Measurements from ENCODE around the gene SPATA20. TPM values are rescaled to one million over a fixed set of nuclear protein-coding genes. Genes with fewer than 3 reads are reported as not detected.

SPATA20 gene
- total RNA-seq, 1 donor from 2014 or later, result 22.8 TPM

DNA sequence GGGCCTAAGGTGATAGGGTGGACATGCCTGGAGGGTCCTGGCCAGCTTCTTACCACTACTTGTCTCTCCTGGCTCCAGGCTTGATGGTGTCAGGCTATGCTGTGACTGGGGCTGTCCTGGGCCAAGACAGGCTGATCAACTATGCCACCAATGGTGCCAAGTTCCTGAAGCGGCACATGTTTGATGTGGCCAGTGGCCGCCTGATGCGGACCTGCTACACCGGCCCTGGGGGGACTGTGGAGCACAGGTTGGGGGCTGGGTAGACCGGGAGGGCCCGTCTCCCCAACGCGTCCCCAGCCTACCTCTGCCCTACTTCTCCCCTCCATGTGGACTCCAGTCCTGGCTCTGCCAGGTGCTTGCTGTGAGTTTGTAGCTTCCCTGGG lies 4.5 kb downstream of the SPATA20 start:
- H2AFZ ChIP-seq (replicated peaks), result no peak overlapping the region
- H3K36me3 ChIP-seq, result no peaks in the 10 kb centered on the region
- no peak overlapping the region for H3K27ac Mint-ChIP-seq
- H3K9ac ChIP-seq, result no peak overlapping the region
- H3K9me3 ChIP-seq (ENCODE audit: low read depth), result no peaks in the 10 kb centered on the region
- no peak overlapping the region for H3K4me3 ChIP-seq
- H3K4me1 Mint-ChIP-seq, result peaks cover 7% of the 10 kb centered on the region
- H4K20me1 ChIP-seq (ENCODE audit: low read depth), result peaks cover 4% of the 10 kb centered on the region
- no peak overlapping the region for H3K4me2 ChIP-seq
- no peak overlapping the region for H3K27ac ChIP-seq
- no peak overlapping the region for H3K4me3 Mint-ChIP-seq
- H3K79me2 ChIP-seq (ENCODE audit: low read depth), result no peaks in the 10 kb centered on the region
- H3K9me3 Mint-ChIP-seq, result no peaks in the 10 kb centered on the region
- DNase-seq (ENCODE audit: low spot score), result no peak
- peaks cover 3% of the 10 kb centered on the region for H3K27me3 ChIP-seq
- H3K4me1 ChIP-seq, result peaks cover 8% of the 10 kb centered on the region
- no peak for TF ChIP-seq EZH2 (IDR thresholded peaks at IDR 0.05)
- TF ChIP-seq CTCF (IDR thresholded peaks at IDR 0.05), result no peak
- no peak for TF ChIP-seq EZH2phosphoT487 (IDR thresholded peaks at IDR 0.05)
- peaks cover 7% of the 10 kb centered on the region for H3K27me3 Mint-ChIP-seq (ENCODE audit: insufficient read depth, low read depth)
- no peaks in the 10 kb centered on the region for H3F3A ChIP-seq (ENCODE audit: low read depth)
- peaks cover 2% of the 10 kb centered on the region for H3K36me3 Mint-ChIP-seq

GRCh38 chr17:50551884-50552283 lies 4.9 kb downstream of the SPATA20 start:
- Histone ChIP-seq H3K9ac (no peak overlapping the region), H3K4me3 (no peak overlapping the region), H3F3A (ENCODE audit: low read depth) (no peaks in the 10 kb centered on the region), H4K20me1 (ENCODE audit: low read depth) (peaks cover 8% of the 10 kb centered on the region), H3K27ac (no peak overlapping the region), H3K9me3 (ENCODE audit: low read depth) (no peaks in the 10 kb centered on the region), H3K27me3 (peaks cover 7% of the 10 kb centered on the region), H3K79me2 (ENCODE audit: low read depth) (no peaks in the 10 kb centered on the region), H3K4me1 (peaks cover 8% of the 10 kb centered on the region), H3K36me3 (no peaks in the 10 kb centered on the region), H2AFZ (replicated peaks) (no peak overlapping the region), H3K4me2 (no peak overlapping the region)
- H3K27me3 Mint-ChIP-seq (ENCODE audit: insufficient read depth, low read depth), result peaks cover 8% of the 10 kb centered on the region
- TF ChIP-seq EZH2phosphoT487 (IDR thresholded peaks at IDR 0.05) (no peak), EZH2 (IDR thresholded peaks at IDR 0.05) (no peak), CTCF (IDR thresholded peaks at IDR 0.05) (no peak)
- no peaks in the 10 kb centered on the region for H3K9me3 Mint-ChIP-seq
- H3K4me1 Mint-ChIP-seq, result peaks cover 8% of the 10 kb centered on the region
- H3K36me3 Mint-ChIP-seq, result peaks cover 2% of the 10 kb centered on the region
- H3K4me3 Mint-ChIP-seq, result no peak overlapping the region
- no peak overlapping the region for H3K27ac Mint-ChIP-seq
- DNase-seq (ENCODE audit: low spot score), result no peak

GRCh38 chr17:50554201-50554600 lies 7.2 kb downstream of the SPATA20 start:
- peaks cover 24% of the 10 kb centered on the region for H3K4me1 Mint-ChIP-seq
- DNase-seq (ENCODE audit: low spot score), result no peak
- Histone ChIP-seq H3K4me2 (no peak overlapping the region), H3K4me3 (no peak overlapping the region), H3K27me3 (peaks cover 30% of the 10 kb centered on the region), H2AFZ (replicated peaks) (no peak overlapping the region), H3K27ac (no peak overlapping the region), H4K20me1 (ENCODE audit: low read depth) (peaks cover 15% of the 10 kb centered on the region), H3K79me2 (ENCODE audit: low read depth) (no peaks in the 10 kb centered on the region), H3K4me1 (peaks cover 19% of the 10 kb centered on the region), H3F3A (ENCODE audit: low read depth) (peaks cover 19% of the 10 kb centered on the region), H3K9ac (no peak overlapping the region), H3K36me3 (no peaks in the 10 kb centered on the region), H3K9me3 (ENCODE audit: low read depth) (no peaks in the 10 kb centered on the region)
- peaks cover 2% of the 10 kb centered on the region for H3K36me3 Mint-ChIP-seq
- no peak overlapping the region for H3K4me3 Mint-ChIP-seq
- no peaks in the 10 kb centered on the region for H3K9me3 Mint-ChIP-seq
- no peak for TF ChIP-seq EZH2 (IDR thresholded peaks at IDR 0.05)
- no peak for TF ChIP-seq CTCF (IDR thresholded peaks at IDR 0.05)
- no peak for TF ChIP-seq EZH2phosphoT487 (IDR thresholded peaks at IDR 0.05)
- peak overlapping the region; percentile 65 for H3K27ac Mint-ChIP-seq
- peaks cover 26% of the 10 kb centered on the region for H3K27me3 Mint-ChIP-seq (ENCODE audit: insufficient read depth, low read depth)

Measured in neural progenitor cell (in vitro differentiated cells).